ENCODE measurements around the gene BCO1. TPM values are rescaled to one million over a fixed set of nuclear protein-coding genes. Genes with fewer than 3 reads are reported as not detected.

The BCO1 gene
- total and polyA plus RNA-seq, 2 of the 4 experiments (the other 2 are of a cell fraction): not detected

DNA sequence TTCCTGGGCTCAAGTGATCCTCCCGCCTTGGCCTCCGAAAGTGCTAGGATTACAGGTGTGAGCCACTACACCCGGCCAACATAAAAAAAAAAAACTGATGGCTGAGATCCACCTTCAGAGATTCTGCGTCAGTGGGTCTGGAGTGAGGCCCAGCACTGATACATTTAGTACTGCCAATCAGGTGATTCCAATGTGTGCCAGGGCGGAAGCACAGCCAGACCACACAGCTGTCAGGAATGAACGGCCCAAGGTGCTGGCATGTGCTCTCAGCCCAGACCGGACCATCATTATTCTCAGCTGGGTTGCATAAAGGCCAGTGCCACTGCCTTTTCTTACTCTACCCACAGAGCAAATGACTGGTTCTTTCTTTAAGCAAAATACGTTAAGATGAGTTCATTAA, 1.2 kb upstream of the BCO1 start:
- Histone ChIP-seq H3K56ac (ENCODE audit: extremely low read depth, insufficient read depth, low read length) (no peak overlapping the region), H3K4ac (ENCODE audit: low read depth, low read length) (no peak overlapping the region), H2BK20ac (ENCODE audit: low read depth, low read length) (no peak overlapping the region), H2BK5ac (ENCODE audit: low read depth, low read length, poor library complexity, severe bottlenecking) (no peak overlapping the region), H3K79me1 (ENCODE audit: low read depth in 1 of 2, low read length in 2 of 2) (no peaks in the 10 kb centered on the region), H2AFZ (replicated peaks; ENCODE audit: low read length, poor library complexity) (peak overlapping the region; percentile 67), H3K4me1 (ENCODE audit: control insufficient read depth, insufficient read depth, low read length) (no peaks in the 10 kb centered on the region), H3K4me3 (ENCODE audit: insufficient read depth, low read depth, low read length) (no peak overlapping the region), H3K36me3 (ENCODE audit: control insufficient read depth, insufficient read depth, low read length) (no peaks in the 10 kb centered on the region), H3K27ac (ENCODE audit: insufficient read depth, low read length) (no peak overlapping the region), H4K5ac (ENCODE audit: low read depth, low read length) (no peak overlapping the region), H3K9ac (ENCODE audit: low read depth, low read length) (no peak overlapping the region), H4K20me1 (ENCODE audit: insufficient read depth, low read length) (no peaks in the 10 kb centered on the region), H2AK5ac (ENCODE audit: low read depth, low read length) (no peak overlapping the region), H3K9me3 (ENCODE audit: control insufficient read depth, insufficient read depth, low read length) (no peaks in the 10 kb centered on the region), H3K9me1 (ENCODE audit: insufficient read depth, low read length) (no peaks in the 10 kb centered on the region), H4K8ac (ENCODE audit: low read depth in 2 of 2, low read length in 2 of 2) (no peak overlapping the region), H4K91ac (ENCODE audit: insufficient read depth, low read depth, low read length) (no peak overlapping the region), H3K14ac (replicated peaks; ENCODE audit: low read depth, low read length) (no peak overlapping the region), H2BK15ac (ENCODE audit: low read depth, low read length) (no peak overlapping the region), H3K4me2 (ENCODE audit: low read depth, low read length) (no peak overlapping the region), H2BK120ac (ENCODE audit: low read depth, low read length) (no peak overlapping the region), H2AK9ac (replicated peaks; ENCODE audit: low read depth, low read length, poor library complexity) (no peak overlapping the region), H3K23ac (ENCODE audit: low read depth, low read length) (no peak overlapping the region), H3K27me3 (ENCODE audit: control insufficient read depth, insufficient read depth, low read length) (peaks cover 2% of the 10 kb centered on the region; the same call in 1 of the 2 replicates), H3K18ac (ENCODE audit: low read depth, low read length) (no peak overlapping the region)
- no TSS peak for BruUV-seq (replicated peaks)
- DNase-seq: no peak
- in situ Hi-C loops (cut with MboI; ENCODE audit: low sequenced_read_pairs): no loop called here
- intact Hi-C loops (cut with micrococcal nuclease): loop anchor here (10.0 kb wide), 1 partner anchor 78 kb away; the partner anchor contains the start of gene GAN
- no peak for TF ChIP-seq CHD1 (IDR thresholded peaks at IDR 0.05; ENCODE audit: low read depth, low read length)
- no peak for TF ChIP-seq SMC3 (IDR thresholded peaks at IDR 0.05; ENCODE audit: low read depth, low read length)
- TF ChIP-seq FOS (IDR thresholded peaks at IDR 0.05; ENCODE audit: low read depth, low read length): no peak
- no peak for TF ChIP-seq RFX5 (IDR thresholded peaks at IDR 0.05; ENCODE audit: low read depth, low read length)
- TF ChIP-seq MAFK (IDR thresholded peaks at IDR 0.05; ENCODE audit: low read depth, low read length): no peak
- TF ChIP-seq MXI1 (IDR thresholded peaks at IDR 0.05; ENCODE audit: borderline replicate concordance, low read depth, low read length): no peak
- WGBS, 2 experiments (ENCODE audit: extremely low coverage in 2 of 2, insufficient read length in 1 of 2): 88% methylated on average over 7 of the region's 8 CpGs; no CpG with 5 or more reads in 1 of the 2 experiments
- dilution Hi-C loops (cut with HindIII; ENCODE audit: low sequenced_read_pairs, unreplicated experiment): no loop called here
- ChIA-PET POLR2A (ENCODE audit: unreplicated experiment) (no interaction called here), CTCF (no interaction called here)
- no peak for ATAC-seq (ENCODE audit: low read depth)

Measured in IMR-90 (cell line).